DND-41 (cell line): Measurements from ENCODE around the gene AUTS2.

ENCODE experiments used
- CTCF ChIP-seq: IDR thresholded peaks from 2 replicates; pipeline ENCODE4 v1.5.1; 2012; ENCODE audit warnings: borderline replicate concordance, low read length, moderate library complexity, mild to moderate bottlenecking; ENCODE audit not compliant: poor library complexity, severe bottlenecking; ENCODE audit errors: extremely low read depth
- EZH2 ChIP-seq: IDR thresholded peaks from 3 replicates; pipeline ENCODE4 v1.6.1; 2012; ENCODE audit warnings: borderline replicate concordance, low read depth, mild to moderate bottlenecking, moderate library complexity, low read length, inconsistent platforms; ENCODE audit not compliant: severe bottlenecking

DNA sequence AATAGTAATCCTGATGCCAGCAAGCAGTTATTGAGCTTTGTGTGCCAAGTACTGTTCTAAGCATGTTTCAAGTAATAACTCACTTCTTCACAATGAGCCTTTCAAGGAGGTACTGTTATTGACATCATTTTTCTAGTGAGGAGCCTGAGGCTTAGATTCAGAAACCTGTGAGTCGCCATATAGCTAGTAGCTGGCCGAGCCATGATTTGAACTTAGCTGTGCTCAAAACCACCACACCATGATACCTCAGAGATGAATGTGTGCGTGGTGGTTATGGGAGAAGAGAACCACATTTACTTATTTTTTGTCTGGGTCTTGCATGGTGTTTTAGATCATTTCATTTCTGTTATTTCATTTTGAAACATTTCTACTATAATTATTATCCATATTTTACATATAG, 578.9 kb downstream of the AUTS2 start:
- TF ChIP-seq CTCF (no peak), EZH2 (no peak)
